ENCODE measurements around the gene PCDHGA11. TPM values are rescaled to one million over a fixed set of nuclear protein-coding genes. Genes with fewer than 3 reads are reported as not detected.
"Not testable (repeated sequence)": the region's sequence is repeated elsewhere in the genome, so short reads cannot be mapped to it uniquely, and the experiment has no call there.

Gene PCDHGA11
- under 1 TPM in 4 of 5 donors, not detected in 1; 0.06 to 0.44 (median 0.11) TPM for total RNA-seq
- total RNA-seq (2013), result 0.15 TPM
- 0 to 0.73 (median 0.11) reads per million in 29 experiments for total RNA-seq

GRCh38 chr5:141420855-141421488, at the start of gene PCDHGA11:
TSS of gene PCDHGA11 (plus strand) at chr5:141421051. CDS start at chr5:141421228, 177 bp downstream.
- Histone ChIP-seq H3K27me3 (replicated peaks in 1 of 2; ENCODE audit: control insufficient read depth in 2 of 2, extremely low read depth in 1 of 2, insufficient read depth in 2 of 2, low read length in 1 of 2) (peaks cover 28 to 55% of the 10 kb centered on the region in 2 experiments), H3K9me3 (peaks cover 3% of the 10 kb centered on the region), H3K27ac (ENCODE audit: low read length) (no peak within 1 kb of the TSS), H3K36me3 (ENCODE audit: control insufficient read depth in 2 of 2, extremely low read depth in 1 of 2, insufficient read depth in 1 of 2, low read length in 1 of 2) (no peaks in the 10 kb centered on the region), H3K4me1 (ENCODE audit: control insufficient read depth in 1 of 2, extremely low read depth in 1 of 2, insufficient read depth in 2 of 2, low read length in 2 of 2) (peaks cover 0 to 15% of the 10 kb centered on the region in 2 experiments), H3K4me3 (ENCODE audit: control insufficient read depth in 1 of 2, extremely low read depth in 1 of 2, low read length in 1 of 2) (peak within 1 kb of the TSS; percentile 28 to 62)
- peaks cover 3 to 13% (median 7%) of the 10 kb centered on the region in 3 donors for H3K4me1 Mint-ChIP-seq
- H3K4me3 Mint-ChIP-seq, result peak within 1 kb of the TSS; percentile 52 to 76 (median 70)
- DNase-seq (peak in 4 of 35 experiments; percentile 21 to 47 (median 28)), ATAC-seq (replicated peaks in 1 of 4) (peak in 1 of 4 experiments; percentile 40)
- peaks cover 19% of the 10 kb centered on the region for H3K36me3 Mint-ChIP-seq
- CTCF ChIA-PET, result interaction anchor here in 1 of 2 donors (0.7 to 1.7 kb wide), 5 partner anchors 8 to 143 kb away, joined by 3 to 14 read pairs (median 5); partner anchors contain the start of gene PCDHGA10
- WGBS (ENCODE audit: insufficient coverage), result 15% methylated on average over 22 of the region's 42 CpGs
- peaks cover 3 to 32% (median 28%) of the 10 kb centered on the region in 3 donors for H3K9me3 Mint-ChIP-seq
- H3K27ac Mint-ChIP-seq, result peak within 1 kb of the TSS in 1 of 2 donors; percentile 55
- POLR2A ChIA-PET, result no interaction called here
- H3K27me3 Mint-ChIP-seq, result peaks cover 62 to 78% of the 10 kb centered on the region in 2 donors

DNA sequence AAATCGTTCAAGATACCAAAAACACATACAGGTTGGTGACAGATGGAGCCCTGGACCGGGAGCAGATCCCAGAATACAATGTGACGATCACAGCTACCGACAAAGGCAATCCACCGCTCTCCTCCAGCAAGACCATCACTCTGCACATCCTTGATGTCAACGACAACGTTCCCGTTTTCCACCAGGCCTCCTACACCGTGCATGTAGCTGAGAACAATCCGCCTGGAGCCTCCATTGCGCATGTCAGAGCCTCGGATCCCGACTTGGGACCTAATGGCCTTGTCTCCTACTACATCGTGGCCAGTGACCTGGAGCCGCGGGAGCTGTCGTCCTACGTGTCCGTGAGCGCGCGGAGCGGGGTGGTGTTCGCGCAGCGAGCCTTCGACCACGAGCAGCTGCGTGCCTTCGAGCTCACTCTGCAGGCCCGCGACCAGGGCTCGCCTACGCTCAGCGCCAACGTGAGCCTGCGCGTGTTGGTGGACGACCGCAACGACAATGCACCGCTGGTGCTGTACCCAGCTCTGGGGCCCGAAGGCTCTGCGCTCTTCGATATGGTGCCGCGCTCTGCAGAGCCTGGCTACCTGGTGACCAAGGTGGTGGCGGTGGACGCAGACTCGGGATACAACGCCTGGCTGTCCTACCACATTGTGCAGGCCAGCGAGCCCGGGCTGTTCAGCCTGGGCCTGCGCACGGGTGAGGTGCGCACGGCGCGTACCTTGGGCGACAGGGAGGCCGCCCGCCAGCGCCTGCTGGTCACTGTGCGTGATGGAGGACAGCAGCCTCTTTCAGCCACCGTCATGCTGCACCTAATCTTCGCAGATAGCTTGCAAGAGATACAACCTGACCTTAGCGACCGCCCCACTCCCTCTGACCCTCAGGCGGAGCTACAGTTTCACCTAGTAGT, 49.0 kb upstream of the PCDHGA11 start:
- ATAC-seq (replicated peaks in 1 of 4), result no peak
- POLR2A ChIA-PET, result no interaction called here
- H3K36me3 Mint-ChIP-seq, result peaks cover 6% of the 10 kb centered on the region
- no peak overlapping the region for H3K27ac Mint-ChIP-seq
- H3K9me3 Mint-ChIP-seq, result peaks cover 5 to 25% (median 20%) of the 10 kb centered on the region in 3 donors
- H3K36me3 ChIP-seq (ENCODE audit: control insufficient read depth in 2 of 2, extremely low read depth in 1 of 2, insufficient read depth in 1 of 2, low read length in 1 of 2), result peaks cover 0 to 4% of the 10 kb centered on the region in 2 donors
- peak overlapping the region in 1 of 2 donors; percentile 27 for H3K4me3 ChIP-seq (ENCODE audit: control insufficient read depth in 1 of 2, extremely low read depth in 1 of 2, low read length in 1 of 2)
- peaks cover 51 to 80% of the 10 kb centered on the region in 2 donors for H3K27me3 Mint-ChIP-seq
- no peak overlapping the region for H3K27ac ChIP-seq (ENCODE audit: low read length)
- H3K9me3 ChIP-seq, result peaks cover 9% of the 10 kb centered on the region
- peaks cover 22 to 61% of the 10 kb centered on the region in 2 experiments for H3K27me3 ChIP-seq (replicated peaks in 1 of 2; ENCODE audit: control insufficient read depth in 2 of 2, extremely low read depth in 1 of 2, insufficient read depth in 2 of 2, low read length in 1 of 2)
- H3K4me3 Mint-ChIP-seq, result no peak overlapping the region
- CTCF ChIA-PET, result interaction anchor here (2.1 to 2.5 kb wide), 4 partner anchors 152 to 196 kb away, joined by 7 to 19 read pairs (median 11); no protein-coding TSS in a partner anchor
- DNase-seq, result no peak
- H3K4me1 ChIP-seq (ENCODE audit: control insufficient read depth in 1 of 2, extremely low read depth in 1 of 2, insufficient read depth in 2 of 2, low read length in 2 of 2), result peaks cover 0 to 7% of the 10 kb centered on the region in 2 experiments
- peaks cover 7 to 9% (median 8%) of the 10 kb centered on the region in 3 donors for H3K4me1 Mint-ChIP-seq
- WGBS (ENCODE audit: insufficient coverage), result 49% methylated on average over 69 of the region's 69 CpGs

DNA sequence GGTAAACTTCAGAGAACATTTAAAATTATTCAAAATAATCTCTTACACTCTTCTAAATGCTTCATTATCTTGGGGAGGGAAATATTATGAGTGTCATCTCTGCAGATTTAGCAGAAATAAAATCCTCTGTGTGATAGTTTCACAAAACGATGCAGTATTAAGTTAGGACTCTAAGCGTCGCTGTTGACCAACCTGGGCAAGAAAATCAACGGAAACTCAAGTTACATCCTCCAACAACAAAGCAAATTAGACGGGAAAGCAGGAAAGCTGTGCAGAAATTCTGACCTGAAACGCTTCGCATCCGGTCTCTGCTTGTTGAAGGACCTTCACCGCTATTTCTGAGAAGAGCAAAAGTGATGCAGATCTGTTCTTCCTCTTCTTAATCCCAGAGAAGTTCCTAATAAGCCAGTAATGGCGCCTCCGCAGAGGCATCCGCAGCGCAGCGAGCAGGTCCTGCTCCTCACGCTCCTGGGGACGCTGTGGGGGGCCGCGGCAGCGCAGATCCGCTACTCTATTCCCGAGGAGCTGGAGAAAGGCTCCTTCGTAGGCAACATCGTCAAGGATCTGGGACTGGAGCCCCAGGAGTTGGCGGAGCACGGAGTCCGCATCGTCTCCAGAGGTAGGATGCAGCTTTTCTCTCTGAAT, 47.1 kb upstream of the PCDHGA11 start, which contains the start of gene PCDHGA6:
TSS of gene PCDHGA6 (plus strand) at position 219 of the 645 bp plus-strand sequence. CDS start at position 412, 193 bp downstream.
- Histone ChIP-seq H3K4me1 (ENCODE audit: control insufficient read depth in 1 of 2, extremely low read depth in 1 of 2, insufficient read depth in 2 of 2, low read length in 2 of 2) (peaks cover 0 to 7% of the 10 kb centered on the region in 2 experiments), H3K4me3 (ENCODE audit: control insufficient read depth in 1 of 2, extremely low read depth in 1 of 2, low read length in 1 of 2) (peak within 1 kb of the TSS in 1 of 2 donors; percentile 55), H3K36me3 (ENCODE audit: control insufficient read depth in 2 of 2, extremely low read depth in 1 of 2, insufficient read depth in 1 of 2, low read length in 1 of 2) (peaks cover 0 to 4% of the 10 kb centered on the region in 2 donors), H3K27me3 (replicated peaks in 1 of 2; ENCODE audit: control insufficient read depth in 2 of 2, extremely low read depth in 1 of 2, insufficient read depth in 2 of 2, low read length in 1 of 2) (peaks cover 19 to 65% of the 10 kb centered on the region in 2 experiments), H3K27ac (ENCODE audit: low read length) (no peak within 1 kb of the TSS), H3K9me3 (peaks cover 11% of the 10 kb centered on the region)
- peaks cover 47 to 67% of the 10 kb centered on the region in 2 donors for H3K27me3 Mint-ChIP-seq
- peak within 1 kb of the TSS; percentile 25 to 42 (median 32) for H3K4me3 Mint-ChIP-seq
- peaks cover 7% of the 10 kb centered on the region for H3K36me3 Mint-ChIP-seq
- CTCF ChIA-PET, result interaction anchor here in 1 of 2 donors (0.8 kb wide), 1 partner anchor 56 kb away, joined by 3 read pairs; no protein-coding TSS in a partner anchor
- H3K4me1 Mint-ChIP-seq, result peaks cover 7 to 9% (median 8%) of the 10 kb centered on the region in 3 donors
- WGBS (ENCODE audit: insufficient coverage), result 50% methylated on average over 24 of the region's 27 CpGs
- ATAC-seq (replicated peaks in 1 of 4), result no peak
- peaks cover 5 to 27% (median 23%) of the 10 kb centered on the region in 3 donors for H3K9me3 Mint-ChIP-seq
- peak in 1 of 35 experiments; percentile 20 for DNase-seq
- POLR2A ChIA-PET, result no interaction called here
- H3K27ac Mint-ChIP-seq, result no peak within 1 kb of the TSS

DNA sequence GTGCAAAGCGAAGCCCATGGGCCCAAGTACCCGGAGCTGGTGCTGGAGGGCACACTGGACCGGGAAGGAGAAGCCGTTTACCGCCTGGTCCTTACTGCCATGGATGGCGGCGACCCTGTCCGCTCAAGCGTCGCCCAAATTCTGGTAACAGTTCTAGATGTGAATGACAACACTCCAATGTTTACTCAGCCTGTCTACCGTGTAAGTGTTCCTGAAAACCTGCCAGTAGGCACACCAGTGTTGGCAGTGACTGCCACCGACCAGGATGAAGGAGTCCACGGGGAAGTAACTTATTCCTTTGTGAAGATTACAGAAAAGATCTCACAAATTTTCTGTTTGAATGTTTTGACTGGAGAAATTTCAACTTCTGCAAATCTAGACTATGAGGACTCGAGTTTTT, 46.2 kb upstream of the PCDHGA11 start:
- DNase-seq (no peak), ATAC-seq (replicated peaks in 1 of 4) (no peak)
- 61% methylated on average over 14 of the region's 14 CpGs for WGBS (ENCODE audit: insufficient coverage)
- Mint-ChIP-seq H3K27me3 (peaks cover 50 to 67% of the 10 kb centered on the region in 2 donors), H3K4me3 (no peak overlapping the region), H3K36me3 (peaks cover 9% of the 10 kb centered on the region), H3K4me1 (peaks cover 7 to 8% (median 8%) of the 10 kb centered on the region in 3 donors), H3K27ac (no peak overlapping the region), H3K9me3 (peaks cover 5 to 29% (median 29%) of the 10 kb centered on the region in 3 donors)
- H3K36me3 ChIP-seq (ENCODE audit: control insufficient read depth in 2 of 2, extremely low read depth in 1 of 2, insufficient read depth in 1 of 2, low read length in 1 of 2), result peaks cover 0 to 4% of the 10 kb centered on the region in 2 donors
- peak overlapping the region in 1 of 2 donors; percentile 55 for H3K4me3 ChIP-seq (ENCODE audit: control insufficient read depth in 1 of 2, extremely low read depth in 1 of 2, low read length in 1 of 2)
- H3K4me1 ChIP-seq (ENCODE audit: control insufficient read depth in 1 of 2, extremely low read depth in 1 of 2, insufficient read depth in 2 of 2, low read length in 2 of 2), result peaks cover 0 to 7% of the 10 kb centered on the region in 2 experiments
- POLR2A ChIA-PET, result no interaction called here
- peaks cover 16 to 62% of the 10 kb centered on the region in 2 experiments for H3K27me3 ChIP-seq (replicated peaks in 1 of 2; ENCODE audit: control insufficient read depth in 2 of 2, extremely low read depth in 1 of 2, insufficient read depth in 2 of 2, low read length in 1 of 2)
- CTCF ChIA-PET, result interaction anchor here in 1 of 2 donors (0.8 to 1.0 kb wide), 2 partner anchors 46 to 57 kb away, joined by 3 read pairs; no protein-coding TSS in a partner anchor
- H3K27ac ChIP-seq (ENCODE audit: low read length), result no peak overlapping the region
- peaks cover 11% of the 10 kb centered on the region for H3K9me3 ChIP-seq

GRCh38 chr5:141375444-141376155, 45.3 kb upstream of the PCDHGA11 start:
- H3K4me1 ChIP-seq (ENCODE audit: control insufficient read depth in 1 of 2, extremely low read depth in 1 of 2, insufficient read depth in 2 of 2, low read length in 2 of 2); H3K4me3 Mint-ChIP-seq; H3K27ac ChIP-seq (ENCODE audit: low read length); H3K36me3 Mint-ChIP-seq; H3K27ac Mint-ChIP-seq; POLR2A ChIA-PET; DNase-seq; H3K4me3 ChIP-seq (ENCODE audit: control insufficient read depth in 1 of 2, extremely low read depth in 1 of 2, low read length in 1 of 2); CTCF ChIA-PET; H3K4me1 Mint-ChIP-seq; H3K36me3 ChIP-seq (ENCODE audit: control insufficient read depth in 2 of 2, extremely low read depth in 1 of 2, insufficient read depth in 1 of 2, low read length in 1 of 2); ATAC-seq (replicated peaks in 1 of 4): not testable (repeated sequence)
- Mint-ChIP-seq H3K9me3 (peaks cover 5 to 29% (median 29%) of the 10 kb centered on the region in 3 donors), H3K27me3 (peaks cover 49 to 67% of the 10 kb centered on the region in 2 donors)
- peaks cover 11% of the 10 kb centered on the region for H3K9me3 ChIP-seq
- H3K27me3 ChIP-seq (replicated peaks in 1 of 2; ENCODE audit: control insufficient read depth in 2 of 2, extremely low read depth in 1 of 2, insufficient read depth in 2 of 2, low read length in 1 of 2), result peaks cover 17 to 59% of the 10 kb centered on the region in 2 experiments
- WGBS (ENCODE audit: insufficient coverage), result 57% methylated on average over 29 of the region's 48 CpGs

All from T-cell (primary cell).